ENCODE results near the gene CCDC69.

- TF ChIP-seq GATA2 (IDR thresholded peaks at IDR 0.05; ENCODE audit: low read depth, low read length) (no peak), GATA3 (IDR thresholded peaks at IDR 0.05; ENCODE audit: low read depth, low read length) (no peak)
Measured at GRCh38 chr5:151195622-151196021, 28.3 kb downstream of the CCDC69 start.
